Endothelial cell of umbilical vein (primary cell): ENCODE data around the gene ANGPT4. TPM values are rescaled to one million over a fixed set of nuclear protein-coding genes. Genes with fewer than 3 reads are reported as not detected.

Experiments
- BruUV-seq: library from RNA; stranded (reverse); fragments of 400-500 nt; replicated peaks from 2 replicates; lab custom pipeline; 2021; lab: Mats Ljungman, UMichigan
- CTCF ChIA-PET: fragments of 300-600, 350-600 bp; sonication (Branson Sonifier 250); formaldehyde crosslinking; loops from one replicate; lab custom pipeline; 2021; ENCODE audit warnings: antibody characterized with exemption, inconsistent platforms; lab: Charles Lee
- POLR2A ChIA-PET: fragments of 300-600, 350-600 bp; sonication (Branson Sonifier 250); formaldehyde crosslinking; loops from one replicate; lab custom pipeline; 2021; ENCODE audit warnings: antibody characterized with exemption, inconsistent platforms; lab: Charles Lee
- DNase-seq: peaks from one replicate; pipeline ENCODE4 v3.0.0-alpha.2; 2011; ENCODE audit warnings: low read depth, low spot score
- FAIRE-seq: peaks from 2 replicates; lab custom pipeline; 2011; peaks lifted over from hg19 to GRCh38; lab: Jason Lieb, UNC
- H2AFZ ChIP-seq: 2 replicates; pipeline ENCODE4 v1.6.0; 2012; ENCODE audit warnings: low read depth, low read length, control low read depth, inconsistent platforms
- H3K27ac ChIP-seq: 2 replicates; pipeline ENCODE4 v1.5.1; 2011; ENCODE audit warnings: low read depth, mild to moderate bottlenecking, control low read depth, low read length, moderate library complexity; ENCODE audit not compliant: insufficient read depth
- H3K27me3 ChIP-seq, 2 experiments: 2 replicates each; pipeline versions ENCODE4 v1.6.0 to v1.6.1; 2011; ENCODE audit warnings: low read length in 2 of 2, mixed read lengths in 1 of 2; ENCODE audit not compliant: control insufficient read depth in 2 of 2, insufficient read depth in 2 of 2
- H3K36me3 ChIP-seq, 2 experiments: 2 replicates in 1 of 2; 3 replicates in 1 of 2; pipeline ENCODE4 v1.5.1; 2011; ENCODE audit warnings: low read length in 2 of 2, mild to moderate bottlenecking in 1 of 2, moderate library complexity in 1 of 2; ENCODE audit not compliant: control insufficient read depth in 2 of 2, insufficient read depth in 2 of 2; ENCODE audit errors: extremely low read depth in 1 of 2
- H3K4me1 ChIP-seq: 3 replicates; pipeline ENCODE4 v1.5.1; 2011; ENCODE audit warnings: mild to moderate bottlenecking, low read length; ENCODE audit not compliant: control insufficient read depth, insufficient read depth; ENCODE audit errors: extremely low read depth
- H3K4me2 ChIP-seq: 2 replicates; pipeline ENCODE4 v1.6.1; 2011; ENCODE audit warnings: low read length, control low read depth, mixed read lengths; ENCODE audit not compliant: insufficient read depth
- H3K4me3 ChIP-seq, 3 experiments: fragments of 200-600 bp in 1 of 3; sonication (generic), shearing (Covaris generic) in 1 of 3; replicated peaks in 1 of 3; 2 replicates each; pipeline ENCODE4 v1.5.1; 2011 to 2016; ENCODE audit warnings: control low read depth in 3 of 3, low read length in 3 of 3, mild to moderate bottlenecking in 2 of 3, inconsistent platforms in 1 of 3, low read depth in 1 of 3, moderate library complexity in 1 of 3; ENCODE audit not compliant: insufficient read depth in 1 of 3
- H3K79me2 ChIP-seq: 2 replicates; pipeline ENCODE4 v1.6.0; 2012; ENCODE audit warnings: low read length, inconsistent platforms; ENCODE audit not compliant: control insufficient read depth, insufficient read depth
- H3K9ac ChIP-seq: replicated peaks from 2 replicates; pipeline ENCODE3; 2011; ENCODE audit warnings: low read length, control low read depth; ENCODE audit not compliant: insufficient read depth; ENCODE audit errors: extremely low read depth
- H3K9me1 ChIP-seq: replicated peaks from 3 replicates; pipeline ENCODE4 v1.6.0; 2011; ENCODE audit warnings: mild to moderate bottlenecking, low read length; ENCODE audit not compliant: control insufficient read depth, insufficient read depth; ENCODE audit errors: extremely low read depth
- H3K9me3 ChIP-seq: replicated peaks from 2 replicates; pipeline ENCODE4 v1.5.1; 2012; ENCODE audit warnings: low read length, inconsistent platforms; ENCODE audit not compliant: control insufficient read depth, insufficient read depth
- H4K20me1 ChIP-seq: replicated peaks from 2 replicates; pipeline ENCODE3; 2011; ENCODE audit warnings: mild to moderate bottlenecking, low read length; ENCODE audit not compliant: control insufficient read depth, insufficient read depth; ENCODE audit errors: extremely low read depth
- CTCF ChIP-seq, 2 donors: IDR thresholded peaks; 1 replicate in 1 of 2; 2 replicates in 1 of 2; pipeline ENCODE4 v1.5.1; 2011; ENCODE audit warnings: low read length in 2 of 2, mild to moderate bottlenecking in 2 of 2, moderate library complexity in 2 of 2, control low read depth in 1 of 2, inconsistent platforms in 1 of 2, low read depth in 1 of 2; ENCODE audit not compliant: insufficient read depth in 1 of 2; ENCODE audit errors: extremely low read depth in 1 of 2
- EZH2 ChIP-seq: IDR thresholded peaks from 2 replicates; pipeline ENCODE4 v1.6.1; 2012; ENCODE audit warnings: borderline replicate concordance, low read depth, mild to moderate bottlenecking, moderate library complexity, low read length, inconsistent platforms; ENCODE audit not compliant: severe bottlenecking
- FOS ChIP-seq: IDR thresholded peaks from 2 replicates; pipeline ENCODE4 v1.6.1; 2011; ENCODE audit warnings: mild to moderate bottlenecking, low read length, moderate library complexity, borderline replicate concordance; ENCODE audit not compliant: insufficient read depth
- GATA2 ChIP-seq: IDR thresholded peaks from 2 replicates; pipeline ENCODE4 v1.7.0; 2011; ENCODE audit warnings: low read depth, mild to moderate bottlenecking, moderate library complexity, mixed read lengths, low read length; ENCODE audit not compliant: insufficient read length, insufficient read depth
- JUN ChIP-seq: IDR thresholded peaks from 2 replicates; pipeline ENCODE4 v1.6.1; 2011; ENCODE audit warnings: borderline replicate concordance, low read depth; ENCODE audit not compliant: insufficient read length, insufficient read depth
- MAX ChIP-seq: IDR thresholded peaks from 2 replicates; pipeline ENCODE4 v1.6.1; 2011; ENCODE audit not compliant: insufficient read depth, insufficient read length
- MYC ChIP-seq: IDR thresholded peaks from one replicate; pipeline ENCODE4 v1.6.1; 2011; ENCODE audit warnings: mild to moderate bottlenecking, low read depth, low read length
- POLR2A ChIP-seq: IDR thresholded peaks from 2 replicates; pipeline ENCODE4 v1.6.1; 2012; ENCODE audit warnings: low read depth, mild to moderate bottlenecking, control low read depth, low read length
- POLR2AphosphoS5 ChIP-seq: IDR thresholded peaks from 2 replicates; pipeline ENCODE4 v1.6.1; 2012; ENCODE audit warnings: low read depth, mild to moderate bottlenecking, control low read depth, low read length, moderate library complexity; ENCODE audit not compliant: insufficient read depth
- dilution Hi-C: fragments of 300-500 bp; cut with MboI; formaldehyde crosslinking; loops from one replicate; pipeline ENCODE4 v1.15.0; 2019; ENCODE audit warnings: low sequenced_read_pairs; ENCODE audit not compliant: extremely low pct_ligation_motif_present
- intact Hi-C: fragments of 100-400 bp; cut with micrococcal nuclease; formaldehyde crosslinking; loops from one replicate; pipeline ENCODE4 v1.10.0; 2022
- polyA plus RNA-seq, 4 experiments: library from polyadenylated mRNA; depleted of rRNA in 3 of 4; stranded (reverse) in 3 of 4; unstranded in 1 of 4; fragments of >200 nt; gene quantifications; 2 replicates each; pipeline versions ENCODE4 v1.2.1 to v1.2.3, GENCODE V29; 2011 to 2012; ENCODE audit warnings: missing spikeins in 1 of 4
- total RNA-seq: library from RNA; stranded (reverse); gene quantifications from 2 replicates; pipeline ENCODE4 v1.2.3, GENCODE V29; 2021

The ANGPT4 gene
- total and polyA plus RNA-seq, 2 donors (not counting 3 experiments of a cell fraction or from before 2014, with no cell fraction given) = not detected

GRCh38 chr20:871436-871835 is 44.7 kb downstream of the ANGPT4 start:
- peaks cover 0 to 1% of the 10 kb centered on the region in 2 experiments for H3K27me3 ChIP-seq
- H3K4me1 ChIP-seq = no peaks in the 10 kb centered on the region
- TF ChIP-seq GATA2 (no peak), EZH2 (no peak), MYC (no peak), POLR2A (no peak), POLR2AphosphoS5 (no peak), MAX (no peak), CTCF (IDR thresholded peaks at IDR 0.05; ENCODE audit: extremely low read depth in 1 of 2, insufficient read depth in 1 of 2, low read depth in 1 of 2, low read length in 2 of 2) (no peak), JUN (no peak), FOS (no peak)
- intact Hi-C loops (no loop called here), dilution Hi-C loops (no loop called here)
- no peaks in the 10 kb centered on the region for H3K9me1 ChIP-seq
- H3K4me3 ChIP-seq = no peak overlapping the region
- no peak overlapping the region for H2AFZ ChIP-seq
- FAIRE-seq (no peak), DNase-seq (no peak)
- H4K20me1 ChIP-seq = no peaks in the 10 kb centered on the region
- BruUV-seq = no TSS peak
- H3K36me3 ChIP-seq = no peaks in the 10 kb centered on the region
- H3K79me2 ChIP-seq = no peaks in the 10 kb centered on the region
- H3K4me2 ChIP-seq = no peak overlapping the region
- ChIA-PET CTCF (interaction anchor here (0.8 to 1.0 kb wide), 2 partner anchors 10 to 20 kb away, joined by 3 read pairs; no protein-coding TSS in a partner anchor), POLR2A (no interaction called here)
- H3K9me3 ChIP-seq = no peaks in the 10 kb centered on the region
- no peak overlapping the region for H3K9ac ChIP-seq
- no peak overlapping the region for H3K27ac ChIP-seq
